Stomach (tissue), 4 donors: Measurements from ENCODE around the gene PTPN3.

ENCODE experiments used
- CTCF ChIP-seq, 7 experiments: fragments of 450-650 bp in 4 of 7; fragments of 200-600 bp in 3 of 7; sonication (generic) in 3 of 7; IDR thresholded peaks; one replicate each; pipeline ENCODE4 v1.5.1; 2016 to 2019; ENCODE audit warnings: antibody characterized with exemption in 7 of 7, control low read depth in 2 of 7, mild to moderate bottlenecking in 1 of 7
- EP300 ChIP-seq: sonication (generic); formaldehyde crosslinking; IDR thresholded peaks from one replicate; pipeline ENCODE4 v1.6.1; 2017; ENCODE audit warnings: antibody characterized with exemption
- POLR2A ChIP-seq, 4 donors: fragments of 450-650 bp; IDR thresholded peaks; one replicate each; pipeline ENCODE4 v1.6.1; 2016; ENCODE audit warnings: antibody characterized with exemption in 4 of 4, control low read depth in 2 of 4, mild to moderate bottlenecking in 1 of 4, moderate library complexity in 1 of 4
- POLR2AphosphoS5 ChIP-seq, 3 donors: sonication (generic); formaldehyde crosslinking; IDR thresholded peaks; one replicate each; pipeline ENCODE4 v1.6.1; 2016; ENCODE audit warnings: antibody characterized with exemption in 3 of 3

DNA sequence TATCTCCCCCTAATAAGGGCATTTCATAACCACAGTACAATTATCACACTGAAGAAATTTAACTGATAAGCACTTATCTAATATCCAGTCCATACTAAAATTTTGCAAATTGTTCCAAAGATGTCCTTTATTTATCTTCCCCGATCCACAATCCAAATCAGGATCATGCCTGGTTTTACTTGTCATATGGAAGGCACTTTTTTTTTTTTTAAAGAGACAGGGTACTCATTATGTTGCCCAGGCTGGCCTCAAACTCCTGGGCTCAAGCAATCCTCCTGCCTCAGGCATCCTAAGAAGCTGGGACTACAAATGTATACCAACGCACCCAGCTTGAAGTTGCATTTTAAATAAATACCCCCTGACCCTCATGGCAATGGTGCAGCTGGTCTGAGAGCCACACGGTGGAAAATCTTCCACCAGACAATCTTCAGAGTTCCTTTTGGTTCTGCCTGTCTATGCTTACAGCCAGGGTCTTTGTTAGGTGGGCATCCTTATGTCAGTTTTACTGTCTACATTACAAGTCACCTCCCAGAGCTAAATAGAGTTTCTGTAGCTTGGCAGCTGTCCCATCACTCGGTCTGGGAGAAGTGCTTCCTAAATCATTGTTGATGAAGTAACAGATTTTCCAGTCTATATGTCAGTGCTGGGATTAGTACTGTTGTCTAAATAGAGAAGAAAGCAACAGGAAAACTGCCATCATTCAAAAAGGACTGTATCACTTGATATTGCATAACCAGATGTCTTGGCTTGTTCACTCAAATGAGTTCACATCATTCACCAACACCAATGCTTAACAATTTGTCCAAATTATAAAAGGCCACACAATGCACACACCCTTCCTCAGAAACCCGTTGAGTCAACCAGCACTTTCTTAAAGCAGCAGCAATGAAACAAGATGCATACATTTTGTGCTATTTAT lies 26.4 kb downstream of the PTPN3 start:
- no peak for TF ChIP-seq CTCF (IDR thresholded peaks at IDR 0.05)
- no peak for TF ChIP-seq POLR2A (IDR thresholded peaks at IDR 0.05)
- TF ChIP-seq POLR2AphosphoS5 (IDR thresholded peaks at IDR 0.05): no peak
- TF ChIP-seq EP300: no peak
